Measurements from ENCODE around the gene PTGFR.

GRCh38 chr1:78492386-78492950 lies 1.7 kb downstream of the PTGFR start:
- TF ChIP-seq CTCF (IDR thresholded peaks at IDR 0.05) (no peak), POLR2A (IDR thresholded peaks at IDR 0.05) (no peak)

Data from esophagus squamous epithelium (tissue), 4 donors.